Measurements from ENCODE around the gene CNEP1R1. TPM values are rescaled to one million over a fixed set of nuclear protein-coding genes. Genes with fewer than 3 reads are reported as not detected.

The CNEP1R1 gene
- total RNA-seq, 1 donor from 2014 or later: 21.8 TPM

- DNase-seq (ENCODE audit: low read depth in 2 of 2): no peak
Measured at GRCh38 chr16:50017553-50017952, 7.5 kb upstream of the CNEP1R1 start.

- no peak for DNase-seq (ENCODE audit: low read depth in 2 of 2)
Measured at GRCh38 chr16:50021544-50021943, 3.5 kb upstream of the CNEP1R1 start.

GRCh38 chr16:50023641-50024040 is 1.4 kb upstream of the CNEP1R1 start:
- DNase-seq (ENCODE audit: low read depth in 2 of 2): no peak

DNA sequence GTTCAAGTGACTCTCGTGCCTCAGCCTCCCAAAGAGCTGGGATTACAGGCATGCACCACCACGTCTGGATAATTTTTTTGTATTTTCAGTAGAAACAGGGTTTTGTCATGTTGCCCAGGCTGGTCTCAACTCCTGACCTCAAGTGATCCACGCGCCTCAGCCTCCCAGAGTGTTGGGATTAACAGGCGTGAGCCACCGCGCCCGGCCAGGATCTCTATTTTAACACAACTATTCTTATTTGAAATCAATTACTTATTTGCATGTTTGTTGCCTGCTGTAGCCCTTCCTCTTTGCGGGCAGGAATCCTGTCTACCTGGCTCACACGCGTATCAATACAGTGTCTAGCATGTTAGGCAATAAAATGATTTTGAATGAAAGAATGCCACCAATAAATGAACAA is 818 bp upstream of the CNEP1R1 start:
- DNase-seq (ENCODE audit: low read depth in 2 of 2): no peak

DNA sequence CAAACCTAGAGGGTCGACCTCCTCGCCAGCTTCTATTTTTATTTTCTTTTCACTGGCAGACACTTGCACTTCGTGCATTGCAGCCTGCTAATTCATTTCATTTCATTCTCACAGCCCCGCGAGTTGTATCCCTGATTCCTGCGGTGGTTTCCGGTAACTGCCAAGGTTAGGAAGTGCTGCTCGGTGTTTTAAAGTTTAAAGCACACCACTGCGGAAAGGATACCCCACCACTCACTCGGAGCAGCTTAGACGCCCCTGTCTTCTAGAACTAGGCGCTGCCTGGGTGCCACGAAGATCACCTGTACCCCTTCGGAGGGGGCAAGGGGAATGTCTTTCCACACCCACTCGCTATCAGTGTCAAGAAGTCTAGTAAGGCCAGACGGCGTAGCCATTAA is 509 bp downstream of the CNEP1R1 start:
- DNase-seq (ENCODE audit: low read depth in 2 of 2): no peak

DNA sequence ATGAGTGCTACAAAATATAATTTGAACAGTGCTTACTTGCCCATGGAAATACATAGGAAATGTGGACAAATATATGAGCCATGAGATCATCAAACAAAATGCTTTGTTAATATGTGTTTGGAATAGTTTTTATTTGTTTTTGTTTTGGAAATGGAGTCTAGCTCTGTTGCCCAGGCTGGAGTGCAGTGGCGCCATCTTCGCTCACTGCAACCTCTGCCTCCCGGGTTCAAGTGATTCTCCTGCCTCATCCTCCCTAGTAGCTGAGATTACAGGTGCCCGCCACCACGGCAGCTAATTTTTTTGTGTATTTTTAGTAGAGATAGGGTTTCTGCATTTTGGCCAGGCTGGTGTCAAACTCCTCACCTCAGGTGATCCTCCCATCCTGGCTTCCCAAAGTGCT is 2.8 kb downstream of the CNEP1R1 start:
- DNase-seq (ENCODE audit: low read depth in 2 of 2): no peak

DNA sequence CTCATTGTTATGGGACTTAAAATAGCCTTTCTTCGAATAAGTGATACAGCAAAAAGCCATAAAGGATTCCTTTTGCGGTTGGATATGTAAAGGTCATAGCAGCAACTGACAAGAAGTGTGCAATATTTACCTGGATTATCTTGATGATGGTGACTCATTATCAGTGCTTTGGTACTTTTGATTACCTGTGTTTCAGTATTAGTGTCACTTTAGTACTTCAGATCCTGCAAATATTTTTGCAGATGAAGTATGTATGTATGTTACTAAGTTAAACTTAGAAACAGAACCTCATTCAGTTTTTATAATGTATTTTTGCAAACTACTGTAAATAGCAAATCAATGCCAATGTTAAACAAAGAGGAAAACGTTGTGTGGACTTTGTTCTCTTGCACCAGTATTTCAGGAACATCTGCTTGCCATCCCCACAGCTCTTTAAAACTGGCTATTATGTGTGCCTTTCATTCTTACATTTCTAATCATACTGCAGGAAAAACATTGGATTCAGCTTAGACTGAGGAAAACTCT is 10.5 kb downstream of the CNEP1R1 start:
- no peak for DNase-seq (ENCODE audit: low read depth in 2 of 2)

GRCh38 chr16:50036426-50036825 is 11.4 kb downstream of the CNEP1R1 start:
- no peak for DNase-seq (ENCODE audit: low read depth in 2 of 2)

DNA sequence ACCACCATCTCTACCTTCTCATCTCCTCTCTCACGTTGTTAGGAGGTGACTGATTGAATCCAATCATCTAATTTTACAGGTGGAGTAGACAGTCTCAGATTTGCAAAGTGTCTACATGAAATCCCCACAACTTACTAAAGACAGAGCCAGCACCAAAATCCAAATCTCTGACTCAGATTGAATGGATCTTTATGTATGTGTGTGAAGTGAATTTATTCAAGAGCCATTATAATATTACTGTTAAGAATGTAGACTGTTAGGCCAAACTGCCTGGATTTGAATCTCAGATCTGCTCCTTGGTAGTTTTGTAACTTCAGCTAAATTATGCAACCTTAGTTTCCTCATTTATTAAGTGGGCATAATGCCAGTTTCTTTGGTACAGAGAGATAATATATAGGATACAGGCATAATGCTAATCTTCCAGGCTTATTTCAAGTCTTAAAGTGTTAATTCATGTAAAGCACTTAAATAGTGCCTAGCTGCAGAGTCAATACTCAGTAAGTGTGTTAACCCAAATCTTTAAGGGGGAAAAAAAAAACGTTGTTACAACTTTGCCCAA is 12.7 kb downstream of the CNEP1R1 start:
- no peak for DNase-seq (ENCODE audit: low read depth in 2 of 2)

DNA sequence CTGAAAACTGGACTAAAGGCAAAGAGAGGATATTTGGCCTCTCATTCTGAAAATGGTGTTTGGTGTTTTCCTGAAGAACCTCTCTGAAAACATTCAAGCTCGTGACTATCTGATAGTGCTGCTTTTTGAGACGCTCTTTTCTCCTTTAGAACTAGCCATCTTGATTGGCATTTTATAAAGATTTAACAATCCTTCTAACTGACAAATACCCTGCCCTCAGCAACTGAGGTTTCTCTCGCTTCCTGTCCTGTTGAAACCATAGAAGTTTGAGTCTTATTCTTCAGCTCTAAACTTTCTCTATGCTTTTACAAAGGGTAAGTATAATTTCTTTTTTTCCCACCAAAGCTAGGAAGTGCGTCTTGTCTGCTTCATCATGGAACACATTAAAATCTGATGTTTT is 13.3 kb downstream of the CNEP1R1 start:
- DNase-seq (ENCODE audit: low read depth in 2 of 2): no peak

- no peak for DNase-seq (ENCODE audit: low read depth in 2 of 2)
Measured at GRCh38 chr16:50038756-50039529, 13.9 kb downstream of the CNEP1R1 start.

DNA sequence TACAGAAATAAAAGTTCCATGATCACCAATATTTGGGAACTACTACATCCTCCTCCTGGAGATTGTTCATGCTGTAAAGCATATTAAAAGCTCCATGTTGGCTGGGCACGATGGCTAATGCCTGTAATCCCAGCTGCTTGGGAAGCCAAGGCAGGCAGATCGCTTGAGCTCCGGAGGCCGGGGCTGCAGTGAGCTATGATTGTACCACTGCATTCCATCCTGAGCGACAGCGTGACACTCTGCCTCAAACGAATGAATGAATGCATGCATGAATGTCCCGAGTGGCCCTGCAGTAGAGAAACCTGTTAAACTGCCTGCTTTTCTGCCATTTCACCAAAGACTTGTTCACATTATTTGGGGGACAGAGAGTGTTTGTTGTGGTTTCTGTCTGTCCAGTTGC is 15.0 kb downstream of the CNEP1R1 start:
- no peak for DNase-seq (ENCODE audit: low read depth in 2 of 2)

DNA sequence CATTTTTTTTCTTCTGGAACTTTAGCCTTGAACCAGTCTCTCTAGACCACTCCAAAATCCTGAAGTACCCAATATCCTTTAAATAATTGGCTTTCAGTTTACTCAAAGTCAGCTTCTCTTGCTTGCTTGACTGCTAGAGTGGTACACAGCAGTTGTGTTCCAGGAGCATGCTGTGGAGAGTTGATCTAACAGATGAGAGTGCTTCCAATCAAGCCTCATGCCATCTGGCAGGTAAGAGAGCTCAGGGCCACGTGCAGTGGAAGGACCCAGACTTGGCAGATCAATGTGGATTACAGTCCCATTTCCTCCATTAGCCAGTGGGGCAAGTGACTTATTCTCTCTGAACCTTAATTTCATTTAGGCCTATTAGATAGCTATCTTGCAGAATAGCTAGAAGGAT is 15.7 kb downstream of the CNEP1R1 start:
- no peak for DNase-seq (ENCODE audit: low read depth in 2 of 2)

DNA sequence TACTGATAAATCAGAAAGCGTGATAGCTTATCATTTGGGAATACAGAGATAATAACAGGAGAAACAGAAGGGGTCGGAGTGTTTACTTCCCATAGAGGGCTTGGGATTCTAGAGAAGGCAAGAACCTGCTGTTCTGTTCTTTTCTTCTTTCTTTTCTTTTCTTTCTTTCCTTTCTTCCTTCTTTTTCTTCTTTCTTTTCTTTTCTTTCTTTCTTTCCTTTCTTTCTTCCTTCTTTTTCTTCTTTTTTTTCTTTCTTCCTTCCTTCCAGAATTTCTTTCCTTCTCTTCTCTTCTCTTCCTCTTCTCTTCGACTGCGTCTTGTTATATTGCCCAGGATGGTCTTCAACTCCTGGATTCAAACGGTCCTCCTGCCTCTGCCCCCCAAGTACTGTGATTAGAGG is 18.3 kb downstream of the CNEP1R1 start:
- DNase-seq (ENCODE audit: low read depth in 2 of 2): no peak

- DNase-seq (ENCODE audit: low read depth in 2 of 2): no peak
Measured at GRCh38 chr16:50045412-50045811, 20.4 kb downstream of the CNEP1R1 start.

GRCh38 chr16:50046853-50047252 is 21.8 kb downstream of the CNEP1R1 start:
- DNase-seq (ENCODE audit: low read depth in 2 of 2): no peak

GRCh38 chr16:50047864-50048263 is 22.8 kb downstream of the CNEP1R1 start:
- DNase-seq (ENCODE audit: low read depth in 2 of 2): no peak

DNA sequence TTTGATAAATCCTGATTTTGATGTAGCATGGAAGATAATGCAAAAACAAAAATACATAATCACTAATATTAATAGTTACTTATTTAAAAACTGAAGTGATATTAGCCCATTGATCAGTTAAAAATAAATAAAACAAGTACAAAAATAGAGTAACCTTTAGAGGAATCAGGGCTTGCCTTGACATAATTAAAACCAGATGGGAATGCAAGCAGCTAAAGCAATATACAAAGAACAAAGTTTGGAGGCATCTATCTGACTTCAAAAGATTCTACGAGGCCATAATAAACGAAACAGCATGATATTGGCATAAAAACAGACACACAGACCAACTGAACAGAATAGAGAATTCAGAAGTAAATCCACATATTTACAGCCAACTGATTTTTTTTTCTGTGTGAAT is 25.8 kb downstream of the CNEP1R1 start:
- no peak for DNase-seq (ENCODE audit: low read depth in 2 of 2)

DNA sequence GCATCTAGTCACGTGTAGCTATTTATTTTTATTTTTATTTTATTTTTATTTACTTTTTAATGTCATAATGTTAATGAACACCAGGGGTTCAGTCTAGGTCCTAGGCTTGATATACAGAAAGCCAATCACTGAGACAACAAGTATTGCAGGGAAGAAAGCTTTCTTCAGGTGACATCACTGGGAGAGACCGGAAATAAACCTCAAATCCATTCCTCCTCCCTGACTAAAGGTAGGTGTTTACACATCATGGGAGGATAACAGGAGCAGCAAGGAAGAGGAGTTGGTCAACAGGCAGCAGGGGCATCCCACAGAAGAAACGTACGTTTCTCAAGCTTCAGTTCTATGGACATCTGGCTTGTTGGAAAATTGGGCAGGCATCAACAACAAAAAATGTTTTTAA is 31.2 kb downstream of the CNEP1R1 start:
- no peak for DNase-seq (ENCODE audit: low read depth in 2 of 2)

DNA sequence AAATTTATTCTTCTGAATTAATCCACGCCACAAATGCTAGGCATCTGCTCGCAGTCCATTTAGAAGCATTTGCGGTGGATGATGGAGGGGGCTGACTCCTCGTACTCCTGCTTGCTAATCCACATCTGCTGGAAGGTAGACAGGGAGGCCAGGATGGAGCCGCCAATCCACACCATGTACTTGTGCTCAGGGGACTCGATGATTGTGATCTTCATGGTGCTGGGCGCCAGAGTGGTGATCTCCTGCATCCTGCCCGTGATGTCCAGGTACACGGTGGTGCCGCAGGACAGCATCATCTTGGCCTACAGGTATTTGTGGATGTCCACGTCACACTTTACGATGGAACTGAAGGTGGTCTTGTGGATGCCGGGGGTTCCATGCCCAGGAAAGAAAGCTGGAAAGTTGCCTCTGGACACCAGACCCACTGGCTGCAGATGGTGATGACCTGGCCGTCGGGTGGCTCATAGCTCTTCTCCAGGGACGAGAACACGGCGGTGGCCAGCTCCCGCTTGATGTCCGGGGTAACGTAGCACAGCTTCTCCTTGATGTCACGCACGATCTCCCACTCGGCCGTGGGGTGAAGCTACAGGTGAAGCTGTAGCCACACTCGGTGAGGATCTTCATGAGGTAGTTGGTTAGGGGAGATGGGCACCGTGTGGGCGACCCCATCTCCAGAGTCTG is 33.2 kb downstream of the CNEP1R1 start:
- no peak for DNase-seq (ENCODE audit: low read depth in 2 of 2)

DNA sequence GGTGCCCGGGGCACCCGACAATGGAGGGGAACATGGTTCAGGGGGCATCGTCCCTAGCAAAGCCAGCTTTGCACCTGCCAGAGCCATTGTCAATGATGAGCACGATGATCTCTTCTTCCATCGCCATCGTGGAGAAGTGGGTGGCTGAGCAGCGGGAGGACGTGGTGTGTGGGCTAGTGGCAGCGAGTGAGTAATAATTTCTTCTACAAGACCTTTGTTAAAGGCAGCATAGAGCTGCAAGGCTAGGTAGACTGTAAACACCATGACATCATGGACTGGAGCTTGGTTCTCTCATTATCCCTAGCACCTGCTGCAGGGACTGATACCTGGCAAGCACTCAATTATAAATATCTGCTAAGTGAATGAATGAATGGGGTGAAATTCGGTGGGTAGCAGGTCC is 34.1 kb downstream of the CNEP1R1 start:
- DNase-seq (ENCODE audit: low read depth in 2 of 2): no peak

GRCh38 chr16:50059669-50060068 is 34.6 kb downstream of the CNEP1R1 start:
- no peak for DNase-seq (ENCODE audit: low read depth in 2 of 2)

GRCh38 chr16:50061326-50061725 is 36.3 kb downstream of the CNEP1R1 start:
- DNase-seq (ENCODE audit: low read depth in 2 of 2): no peak
